IMR-90 (cell line): ENCODE data around the gene MYPN.

Experiments
- FOS ChIP-seq: fragments of 150-350 bp; IDR thresholded peaks from 2 replicates; pipeline ENCODE4 v1.6.1; 2016; ENCODE audit warnings: low read depth, low read length
- MAFK ChIP-seq: IDR thresholded peaks from 2 replicates; pipeline ENCODE4 v1.6.1; 2012; ENCODE audit warnings: low read depth, low read length, improper control_type of control experiment
- POLR2A ChIP-seq: IDR thresholded peaks from 2 replicates; pipeline ENCODE4 v1.6.1; 2012; ENCODE audit warnings: mild to moderate bottlenecking, low read depth, low read length

- no peak for TF ChIP-seq FOS
- no peak for TF ChIP-seq MAFK
- no peak for TF ChIP-seq POLR2A
These were observed 75.8 kb downstream of the MYPN start for GRCh38 chr10:68185085-68185484.
